ENCODE data around the gene UCN3.

UCN3 gene

GRCh38 chr10:5346881-5347280, 17.9 kb upstream of the UCN3 start:
- Histone ChIP-seq H3K27me3 (ENCODE audit: insufficient read depth, low read length) (no peaks in the 10 kb centered on the region), H4K8ac (ENCODE audit: low read depth, low read length) (no peak overlapping the region), H3K23ac (ENCODE audit: low read length) (no peak overlapping the region), H2AK5ac (ENCODE audit: low read length) (no peak overlapping the region), H3K36me3 (ENCODE audit: control insufficient read depth in 1 of 2, insufficient read depth in 2 of 2, low read length in 2 of 2) (no peaks in the 10 kb centered on the region), H4K12ac (ENCODE audit: low read depth, low read length) (no peak overlapping the region), H3K79me1 (ENCODE audit: low read length) (no peaks in the 10 kb centered on the region), H3K4me1 (ENCODE audit: control insufficient read depth in 1 of 2, insufficient read depth in 2 of 2, low read length in 2 of 2) (no peaks in the 10 kb centered on the region), H3K4ac (ENCODE audit: low read depth, low read length) (no peak overlapping the region), H3K4me3 (ENCODE audit: low read depth, low read length) (no peak overlapping the region), H2AFZ (ENCODE audit: insufficient read depth, low read length, poor library complexity) (no peak overlapping the region), H3K18ac (ENCODE audit: low read length) (no peak overlapping the region), H3K9me3 (ENCODE audit: insufficient read depth, low read depth, low read length) (no peaks in the 10 kb centered on the region), H3K9ac (ENCODE audit: low read length) (no peak overlapping the region), H2BK120ac (ENCODE audit: insufficient read depth, low read length, poor library complexity) (no peak overlapping the region), H2BK5ac (ENCODE audit: low read depth, low read length, poor library complexity) (no peak overlapping the region), H3K4me2 (ENCODE audit: low read length) (no peak overlapping the region), H3K27ac (ENCODE audit: low read depth, low read length) (no peak overlapping the region), H3K79me2 (ENCODE audit: control insufficient read depth, insufficient read depth, low read length, poor library complexity) (no peaks in the 10 kb centered on the region), H2BK12ac (ENCODE audit: low read length) (no peak overlapping the region), H3K14ac (ENCODE audit: low read length) (no peak overlapping the region), H4K91ac (ENCODE audit: low read depth, low read length) (no peak overlapping the region)
- no peak for DNase-seq
- WGBS (ENCODE audit: extremely low coverage, insufficient coverage, insufficient read length) = no CpG with 5 or more reads among the region's 4 CpGs

GRCh38 chr10:5349362-5349761, 15.4 kb upstream of the UCN3 start:
- Histone ChIP-seq H3K79me1 (ENCODE audit: low read length) (no peaks in the 10 kb centered on the region), H3K23ac (ENCODE audit: low read length) (no peak overlapping the region), H3K4me3 (ENCODE audit: low read depth, low read length) (no peak overlapping the region), H3K27me3 (ENCODE audit: insufficient read depth, low read length) (no peaks in the 10 kb centered on the region), H2BK120ac (ENCODE audit: insufficient read depth, low read length, poor library complexity) (no peak overlapping the region), H3K18ac (ENCODE audit: low read length) (no peak overlapping the region), H3K14ac (ENCODE audit: low read length) (no peak overlapping the region), H4K12ac (ENCODE audit: low read depth, low read length) (no peak overlapping the region), H4K8ac (ENCODE audit: low read depth, low read length) (no peak overlapping the region), H2AK5ac (ENCODE audit: low read length) (no peak overlapping the region), H2BK5ac (ENCODE audit: low read depth, low read length, poor library complexity) (no peak overlapping the region), H3K9ac (ENCODE audit: low read length) (no peak overlapping the region), H3K9me3 (ENCODE audit: insufficient read depth, low read depth, low read length) (no peaks in the 10 kb centered on the region), H3K4me1 (ENCODE audit: control insufficient read depth in 1 of 2, insufficient read depth in 2 of 2, low read length in 2 of 2) (no peaks in the 10 kb centered on the region), H3K4ac (ENCODE audit: low read depth, low read length) (no peak overlapping the region), H4K91ac (ENCODE audit: low read depth, low read length) (no peak overlapping the region), H3K36me3 (ENCODE audit: control insufficient read depth in 1 of 2, insufficient read depth in 2 of 2, low read length in 2 of 2) (no peaks in the 10 kb centered on the region), H2BK12ac (ENCODE audit: low read length) (no peak overlapping the region), H3K4me2 (ENCODE audit: low read length) (no peak overlapping the region), H2AFZ (ENCODE audit: insufficient read depth, low read length, poor library complexity) (no peak overlapping the region), H3K27ac (ENCODE audit: low read depth, low read length) (no peak overlapping the region), H3K79me2 (ENCODE audit: control insufficient read depth, insufficient read depth, low read length, poor library complexity) (no peaks in the 10 kb centered on the region)
- no peak for DNase-seq
- WGBS (ENCODE audit: extremely low coverage, insufficient coverage, insufficient read length) = no CpG with 5 or more reads among the region's 2 CpGs

GRCh38 chr10:5354068-5354467, 10.7 kb upstream of the UCN3 start:
- Histone ChIP-seq H2BK120ac (ENCODE audit: insufficient read depth, low read length, poor library complexity) (no peak overlapping the region), H3K36me3 (ENCODE audit: control insufficient read depth in 1 of 2, insufficient read depth in 2 of 2, low read length in 2 of 2) (no peaks in the 10 kb centered on the region), H4K8ac (ENCODE audit: low read depth, low read length) (no peak overlapping the region), H3K27ac (ENCODE audit: low read depth, low read length) (no peak overlapping the region), H3K27me3 (ENCODE audit: insufficient read depth, low read length) (no peaks in the 10 kb centered on the region), H3K79me2 (ENCODE audit: control insufficient read depth, insufficient read depth, low read length, poor library complexity) (no peaks in the 10 kb centered on the region), H3K4me2 (ENCODE audit: low read length) (no peak overlapping the region), H4K12ac (ENCODE audit: low read depth, low read length) (no peak overlapping the region), H2BK5ac (ENCODE audit: low read depth, low read length, poor library complexity) (no peak overlapping the region), H3K79me1 (ENCODE audit: low read length) (no peaks in the 10 kb centered on the region), H3K4me1 (ENCODE audit: control insufficient read depth in 1 of 2, insufficient read depth in 2 of 2, low read length in 2 of 2) (no peaks in the 10 kb centered on the region), H3K14ac (ENCODE audit: low read length) (no peak overlapping the region), H4K91ac (ENCODE audit: low read depth, low read length) (no peak overlapping the region), H3K23ac (ENCODE audit: low read length) (no peak overlapping the region), H3K18ac (ENCODE audit: low read length) (no peak overlapping the region), H3K4ac (ENCODE audit: low read depth, low read length) (no peak overlapping the region), H2BK12ac (ENCODE audit: low read length) (no peak overlapping the region), H3K9ac (ENCODE audit: low read length) (no peak overlapping the region), H3K9me3 (ENCODE audit: insufficient read depth, low read depth, low read length) (no peaks in the 10 kb centered on the region), H2AFZ (ENCODE audit: insufficient read depth, low read length, poor library complexity) (no peak overlapping the region), H2AK5ac (ENCODE audit: low read length) (no peak overlapping the region), H3K4me3 (ENCODE audit: low read depth, low read length) (no peak overlapping the region)
- whole genome bisulfite sequencing (ENCODE audit: extremely low coverage, insufficient coverage, insufficient read length) = no CpG with 5 or more reads among the region's 3 CpGs
- DNase-seq = no peak

- no peaks in the 10 kb centered on the region for H3K4me1 ChIP-seq (ENCODE audit: control insufficient read depth in 1 of 2, insufficient read depth in 2 of 2, low read length in 2 of 2)
- no peak overlapping the region for H2BK5ac ChIP-seq (ENCODE audit: low read depth, low read length, poor library complexity)
- H3K9me3 ChIP-seq (ENCODE audit: insufficient read depth, low read depth, low read length) = no peaks in the 10 kb centered on the region
- no peak overlapping the region for H3K4ac ChIP-seq (ENCODE audit: low read depth, low read length)
- H3K9ac ChIP-seq (ENCODE audit: low read length) = no peak overlapping the region
- no peak overlapping the region for H2AFZ ChIP-seq (ENCODE audit: insufficient read depth, low read length, poor library complexity)
- H3K79me1 ChIP-seq (ENCODE audit: low read length) = no peaks in the 10 kb centered on the region
- no peaks in the 10 kb centered on the region for H3K79me2 ChIP-seq (ENCODE audit: control insufficient read depth, insufficient read depth, low read length, poor library complexity)
- no peak overlapping the region for H3K4me3 ChIP-seq (ENCODE audit: low read depth, low read length)
- H2AK5ac ChIP-seq (ENCODE audit: low read length) = no peak overlapping the region
- no peak overlapping the region for H3K18ac ChIP-seq (ENCODE audit: low read length)
- H4K8ac ChIP-seq (ENCODE audit: low read depth, low read length) = no peak overlapping the region
- H2BK12ac ChIP-seq (ENCODE audit: low read length) = no peak overlapping the region
- no peak overlapping the region for H3K27ac ChIP-seq (ENCODE audit: low read depth, low read length)
- no CpG with 5 or more reads among the region's 6 CpGs for WGBS (ENCODE audit: extremely low coverage, insufficient coverage, insufficient read length)
- H3K14ac ChIP-seq (ENCODE audit: low read length) = no peak overlapping the region
- H3K36me3 ChIP-seq (ENCODE audit: control insufficient read depth in 1 of 2, insufficient read depth in 2 of 2, low read length in 2 of 2) = no peaks in the 10 kb centered on the region
- no peak for DNase-seq
- no peak overlapping the region for H4K91ac ChIP-seq (ENCODE audit: low read depth, low read length)
- no peak overlapping the region for H3K4me2 ChIP-seq (ENCODE audit: low read length)
- no peak overlapping the region for H3K23ac ChIP-seq (ENCODE audit: low read length)
- no peak overlapping the region for H2BK120ac ChIP-seq (ENCODE audit: insufficient read depth, low read length, poor library complexity)
- no peak overlapping the region for H4K12ac ChIP-seq (ENCODE audit: low read depth, low read length)
- H3K27me3 ChIP-seq (ENCODE audit: insufficient read depth, low read length) = no peaks in the 10 kb centered on the region
Observed at GRCh38 chr10:5355594-5356301, 9.0 kb upstream of the UCN3 start.

Data from trophoblast cell (in vitro differentiated cells and primary cell).